C4-2B (cell line): ENCODE data around the gene C10orf53.

Experiments
- CTCF ChIP-seq: fragments of 450-650 bp; conservative IDR thresholded peaks from 2 replicates; pipeline ENCODE4 v1.5.1; 2017; ENCODE audit warnings: mild to moderate bottlenecking
- ZFX ChIP-seq: fragments of 450-650 bp; IDR thresholded peaks from 2 replicates; pipeline ENCODE4 v1.6.1; 2017

GRCh38 chr10:49650724-49651034 lies 28.8 kb upstream of the C10orf53 start:
- TF ChIP-seq CTCF (no peak), ZFX (no peak)
